Kidney (tissue), 14 donors: ENCODE results near the gene LGMN. TPM values are rescaled to one million over a fixed set of nuclear protein-coding genes. Genes with fewer than 3 reads are reported as not detected.
"Not testable (repeated sequence)": the region's sequence is repeated elsewhere in the genome, so short reads cannot be mapped to it uniquely, and the experiment has no call there.

ENCODE experiments used
- DNase-seq, 5 donors: peaks; one replicate each; pipeline ENCODE4 v3.0.0-alpha.2; 2013 to 2020
- FAIRE-seq: peaks from 2 replicates; lab custom pipeline; 2012; peaks lifted over from hg19 to GRCh38; lab: Jason Lieb, UNC
- H3K27ac ChIP-seq, 2 donors: one replicate each; pipeline ENCODE4 v1.7.0; 2013; ENCODE audit warnings: low read depth in 2 of 2, low read length in 2 of 2, inconsistent platforms in 1 of 2
- H3K27me3 ChIP-seq: one replicate; pipeline ENCODE4 v1.7.1; 2013; ENCODE audit warnings: low read length, inconsistent platforms; ENCODE audit not compliant: control insufficient read depth, insufficient read depth
- H3K36me3 ChIP-seq, 3 donors: one replicate each; pipeline versions ENCODE4 v1.7.0 to v1.7.1; 2013; ENCODE audit warnings: low read length in 3 of 3, control low read depth in 1 of 3, inconsistent platforms in 1 of 3; ENCODE audit not compliant: insufficient read depth in 3 of 3, control insufficient read depth in 2 of 3
- H3K4me1 ChIP-seq, 3 donors: one replicate each; pipeline versions ENCODE4 v1.7.0 to v1.7.1; 2013; ENCODE audit warnings: low read length in 3 of 3, inconsistent platforms in 1 of 3, low read depth in 1 of 3; ENCODE audit not compliant: control insufficient read depth in 2 of 3, insufficient read depth in 2 of 3
- H3K4me3 ChIP-seq, 3 donors: one replicate each; pipeline versions ENCODE4 v1.7.0 to v1.8.1; 2013; ENCODE audit warnings: low read length in 3 of 3, control low read depth in 1 of 3, inconsistent platforms in 1 of 3
- H3K9ac ChIP-seq, 3 donors: one replicate each; pipeline versions ENCODE4 v1.7.0 to v1.7.1; 2013; ENCODE audit warnings: low read length in 3 of 3, control low read depth in 1 of 3, inconsistent platforms in 1 of 3
- H3K9me3 ChIP-seq, 3 donors: one replicate each; pipeline versions ENCODE4 v1.7.0 to v1.7.1; 2013; ENCODE audit warnings: low read length in 3 of 3, control low read depth in 1 of 3, inconsistent platforms in 1 of 3; ENCODE audit not compliant: control insufficient read depth in 2 of 3, insufficient read depth in 1 of 3
- CTCF ChIP-seq: IDR thresholded peaks from 3 replicates; pipeline ENCODE4 v1.5.1; 2012; ENCODE audit warnings: mild to moderate bottlenecking, moderate library complexity, borderline replicate concordance; ENCODE audit not compliant: insufficient read depth; ENCODE audit errors: extremely low read depth
- intact Hi-C: fragments of 100-400 bp; cut with DNase I; formaldehyde crosslinking; loops from one replicate; pipeline ENCODE4 v1.11.1; 2022
- polyA plus RNA-seq: library from polyadenylated mRNA; stranded (reverse); fragments of 350-450 nt; fragmentation: Illumina TruSeq; extraction: RNeasy Lipid Tissue Mini Kit (QIAGEN cat#74804); gene quantifications from one replicate; pipeline ENCODE4 v1.2.3, GENCODE V29; 2014; ENCODE audit warnings: low read depth, low replicate concordance; ENCODE audit not compliant: insufficient read depth
- total RNA-seq: library from RNA; stranded (reverse); fragmentation: NEBNext Ultra II Directional; extraction: Animal tissue kit (Norgen Biotek cat#: 25700); gene quantifications from one replicate; pipeline ENCODE4 v1.2.1, GENCODE V29; 2021
- donor health status: control.
- donor health status: control.
- donor health status: control.
- donor health status: control.
- donor health status: control.
- donor health status: DM: yes; HTN: yes; CAD: no.
- donor health status: Normal renal cell carcinoma (clear cell type).

LGMN gene
- total and polyA plus RNA-seq, 2 donors from 2014 or later, result 66.3 to 200 TPM

- no peak for FAIRE-seq
- H3K27me3 ChIP-seq, result no peaks in the 10 kb centered on the region
- intact Hi-C loops, result no loop called here
- no peak for DNase-seq
- peaks cover 0 to 4% (median 0%) of the 10 kb centered on the region in 3 donors for H3K4me1 ChIP-seq
- no peaks in the 10 kb centered on the region for H3K9me3 ChIP-seq
- H3K27ac ChIP-seq, result no peak overlapping the region
- H3K9ac ChIP-seq, result no peak overlapping the region
- H3K4me3 ChIP-seq, result no peak overlapping the region
- no peak for TF ChIP-seq CTCF
- H3K36me3 ChIP-seq, result no peaks in the 10 kb centered on the region
Observed at GRCh38 chr14:92751819-92752218, 3.4 kb upstream of the LGMN start.

- no peak overlapping the region for H3K4me3 ChIP-seq
- no peaks in the 10 kb centered on the region for H3K9me3 ChIP-seq
- no peaks in the 10 kb centered on the region for H3K36me3 ChIP-seq
- no peak overlapping the region for H3K9ac ChIP-seq
- intact Hi-C loops, result no loop called here
- TF ChIP-seq CTCF, result no peak
- DNase-seq, result no peak
- H3K27ac ChIP-seq, result no peak overlapping the region
- FAIRE-seq, result no peak
- no peaks in the 10 kb centered on the region for H3K27me3 ChIP-seq
- peaks cover 0 to 4% (median 0%) of the 10 kb centered on the region in 3 donors for H3K4me1 ChIP-seq
Observed at GRCh38 chr14:92750994-92751400, 2.6 kb upstream of the LGMN start.

GRCh38 chr14:92750222-92750728 lies 1.8 kb upstream of the LGMN start:
- H3K36me3 ChIP-seq, intact Hi-C loops, H3K4me3 ChIP-seq, H3K9ac ChIP-seq, H3K27ac ChIP-seq, FAIRE-seq, H3K27me3 ChIP-seq, H3K9me3 ChIP-seq, H3K4me1 ChIP-seq, DNase-seq: not testable (repeated sequence)

- Histone ChIP-seq H3K27ac (peak overlapping the region; percentile 81 to 85), H3K4me3 (peak overlapping the region; percentile 52 to 97 (median 67)), H3K9me3 (no peaks in the 10 kb centered on the region), H3K36me3 (peaks cover 0 to under 1% (median 0%) of the 10 kb centered on the region in 3 donors), H3K27me3 (no peaks in the 10 kb centered on the region), H3K9ac (peak overlapping the region; percentile 30 to 88 (median 56)), H3K4me1 (peaks cover 0 to 4% (median 0%) of the 10 kb centered on the region in 3 donors)
- no peak for TF ChIP-seq CTCF
- FAIRE-seq (no peak), DNase-seq (peak in 3 of 5 donors; percentile 13 to 48 (median 45))
- intact Hi-C loops, result no loop called here
Observed at GRCh38 chr14:92747701-92748258, 647 bp downstream of the LGMN start.
